ENCODE data around the gene NHERF1.

Gene NHERF1

GRCh38 chr17:74815067-74815466, 66.6 kb downstream of the NHERF1 start:
- no peak for DNase-seq

GRCh38 chr17:74815550-74816370, 67.3 kb downstream of the NHERF1 start:
- DNase-seq: peak; percentile 4

GRCh38 chr17:74816905-74817620, 68.6 kb downstream of the NHERF1 start:
- DNase-seq: no peak

- DNase-seq: no peak
These were observed 70.0 kb downstream of the NHERF1 start for GRCh38 chr17:74818291-74818938.

Measured in KG1 (cell line).